HTERT RPE-1 (cell line): ENCODE results near the gene ADCY6.

Experiments used
- in situ Hi-C: fragments of 300-500 bp; cut with MboI; formaldehyde crosslinking; loops from 4 replicates; pipeline ENCODE4 v1.14.3; 2020; ENCODE audit warnings: low sequenced_read_pairs

Gene ADCY6

DNA sequence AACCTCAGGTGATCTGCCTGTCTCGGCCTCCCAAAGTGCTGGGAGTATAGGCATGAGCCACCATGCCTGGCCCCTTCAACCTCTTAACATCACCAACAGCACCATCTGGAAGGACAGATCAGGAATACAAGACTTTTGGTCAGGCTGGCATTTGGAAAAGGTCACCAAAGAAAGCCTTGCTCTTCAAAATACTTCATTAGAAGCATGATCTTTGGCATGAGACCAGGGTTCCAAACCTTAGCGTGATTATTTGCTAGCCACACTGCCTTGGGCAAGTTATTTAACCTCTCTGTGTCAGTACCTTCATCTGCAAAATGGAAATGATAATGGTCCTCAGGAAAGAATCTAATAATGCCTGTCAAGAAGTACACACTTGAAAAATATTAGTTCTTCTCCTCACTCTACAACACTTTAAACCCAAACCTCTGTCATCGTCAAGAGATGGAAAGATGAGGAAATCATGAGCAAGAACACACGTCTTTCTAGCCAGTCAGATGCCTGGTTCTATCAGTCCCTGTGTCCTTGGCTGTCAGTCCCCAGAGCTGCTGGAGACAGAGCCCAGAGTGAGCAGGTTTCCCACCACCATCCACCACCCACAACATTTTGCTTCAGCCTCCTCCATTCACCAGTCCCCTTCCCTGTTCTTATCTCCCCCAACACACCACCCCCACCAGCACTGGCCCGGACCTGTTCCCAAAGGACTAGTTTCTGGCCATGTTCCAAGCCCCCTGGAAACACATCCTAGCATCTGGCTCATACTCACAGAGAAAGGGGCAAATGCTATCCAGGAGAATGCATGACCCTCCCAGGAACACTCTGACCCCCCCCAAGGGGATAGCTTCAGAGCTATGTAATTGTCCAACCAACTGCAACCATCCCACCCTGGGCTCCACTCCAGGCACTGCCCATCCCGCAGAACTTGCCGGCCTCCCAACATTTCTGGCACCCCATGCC is 2.0 kb downstream of the ADCY6 start:
- in situ Hi-C loops: no loop called here

DNA sequence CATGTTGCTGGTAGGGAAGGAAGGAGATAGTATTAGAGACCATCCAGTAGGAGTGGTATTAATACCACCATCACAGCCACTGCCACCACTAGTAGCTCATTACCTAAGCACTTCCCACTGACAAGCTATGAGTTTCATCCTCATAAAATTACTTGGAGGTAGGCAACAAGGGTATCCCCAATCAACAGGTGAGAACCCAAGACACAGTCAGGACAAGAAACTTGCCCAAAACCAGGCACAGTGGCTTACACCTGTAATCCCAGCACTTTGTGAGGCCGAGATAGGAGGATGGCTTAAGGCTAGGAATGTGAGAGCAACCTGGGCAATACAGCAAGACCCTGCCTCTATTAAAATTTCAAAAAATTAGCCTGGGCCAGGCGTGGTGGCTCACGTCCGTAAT is 5.5 kb downstream of the ADCY6 start:
- in situ Hi-C loops: no loop called here

DNA sequence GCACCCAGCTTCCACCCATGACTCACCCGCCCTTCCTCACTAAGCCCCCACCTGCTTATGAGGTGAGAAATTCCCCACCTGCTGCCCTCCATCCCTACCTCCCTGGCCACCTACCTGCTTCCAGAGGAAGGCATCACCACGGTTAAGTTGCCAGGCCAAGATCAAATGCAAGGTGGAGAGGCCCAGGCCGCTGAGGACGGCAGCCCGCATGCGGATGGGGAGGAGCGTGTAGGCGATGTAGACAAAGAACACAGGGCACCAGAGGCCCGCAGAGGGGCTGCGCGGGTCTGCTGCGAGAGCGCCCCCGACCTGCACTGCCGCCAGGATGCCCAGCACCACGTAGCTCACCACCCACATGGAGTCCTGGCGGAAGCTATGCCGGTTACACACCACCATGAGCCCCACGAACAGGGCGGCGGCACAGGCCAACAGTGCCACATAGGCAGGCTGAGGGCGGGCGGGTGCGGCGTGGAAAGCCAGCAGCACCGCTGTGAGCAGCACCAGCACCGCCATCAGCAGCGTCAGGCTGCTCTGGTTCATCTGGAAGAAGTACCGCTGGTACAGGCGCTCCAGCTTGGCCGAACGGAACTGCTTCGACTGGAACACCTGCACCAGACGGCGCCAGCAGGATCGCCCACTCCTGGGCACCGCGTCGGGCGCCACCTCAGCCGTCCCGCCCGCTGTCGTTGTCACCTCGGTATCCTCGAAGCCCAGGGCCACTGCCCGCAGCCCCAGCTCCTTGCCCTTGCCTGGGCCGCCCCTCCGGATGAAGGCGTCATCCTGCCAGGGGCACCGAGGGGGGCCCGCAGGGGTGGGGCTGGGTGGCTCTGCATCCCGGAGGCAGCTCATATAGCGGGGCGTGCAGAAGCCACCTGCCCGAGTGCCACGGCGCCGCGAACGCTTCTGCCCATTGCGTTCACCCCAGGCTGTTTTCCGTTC is 6.2 kb downstream of the ADCY6 start:
- in situ Hi-C loops: no loop called here

DNA sequence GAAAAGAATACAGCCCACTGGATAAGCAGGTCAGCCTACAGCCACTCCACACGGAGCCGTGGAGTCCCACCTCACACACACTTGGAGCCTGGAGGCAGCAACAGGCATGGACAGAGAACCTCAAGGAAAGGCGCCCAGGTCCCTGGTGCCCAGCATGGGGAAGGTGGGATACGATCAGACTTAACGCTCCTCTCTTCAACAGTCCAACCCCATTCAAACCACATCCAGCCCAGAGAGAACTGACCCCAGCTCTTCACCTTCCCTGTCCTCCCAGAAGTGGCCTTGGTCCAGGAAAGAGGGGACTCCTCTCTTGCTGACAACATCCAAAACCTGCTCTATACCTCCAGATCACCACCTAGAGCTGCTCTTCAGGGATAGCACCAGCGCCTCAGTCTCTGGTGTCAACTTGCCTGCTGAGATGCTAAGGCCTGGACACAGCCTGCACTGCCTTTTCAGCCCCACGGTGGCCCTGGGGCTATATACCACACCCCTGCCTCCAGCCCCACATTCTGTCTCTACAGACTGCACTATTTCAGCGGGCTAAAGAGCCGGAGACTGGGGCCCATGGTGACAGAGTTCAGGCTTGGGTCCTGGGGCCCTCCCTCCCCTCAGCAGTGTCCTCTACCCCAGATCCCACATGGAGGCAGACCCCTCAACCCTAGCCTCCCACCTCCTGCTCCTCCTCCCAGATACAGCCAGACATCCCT is 7.0 kb downstream of the ADCY6 start:
- in situ Hi-C loops: no loop called here

DNA sequence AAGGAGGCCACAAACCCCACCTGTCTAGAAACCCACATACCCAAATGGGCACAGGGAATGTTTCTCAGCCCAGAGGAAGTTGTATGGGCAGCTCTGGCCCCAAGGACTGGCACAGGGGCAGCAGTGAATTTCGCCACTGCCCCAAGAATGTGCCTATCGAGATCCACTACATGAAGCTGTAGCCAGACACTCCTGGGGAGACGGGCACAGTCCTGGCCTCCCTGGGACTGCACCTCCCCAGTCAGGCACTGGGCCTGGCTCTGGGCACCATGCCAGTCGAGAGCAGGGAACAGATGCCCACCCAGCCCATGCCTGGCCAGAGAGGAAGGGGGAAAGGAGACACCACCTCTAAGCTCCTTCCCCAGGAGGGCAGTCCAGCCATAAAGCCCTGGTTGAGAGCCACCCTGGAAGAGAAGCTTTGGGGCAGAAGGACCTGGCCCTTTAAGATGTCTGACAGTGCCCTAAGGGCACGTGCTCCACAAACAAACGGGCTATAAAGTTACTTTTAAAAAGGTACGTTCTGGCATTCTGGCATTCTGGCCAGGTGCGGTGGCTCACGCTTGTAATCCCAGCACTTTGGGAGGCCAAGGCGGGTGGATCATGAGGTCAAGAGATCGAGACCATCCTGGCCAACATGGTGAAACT is 8.4 kb downstream of the ADCY6 start:
- in situ Hi-C loops: no loop called here

DNA sequence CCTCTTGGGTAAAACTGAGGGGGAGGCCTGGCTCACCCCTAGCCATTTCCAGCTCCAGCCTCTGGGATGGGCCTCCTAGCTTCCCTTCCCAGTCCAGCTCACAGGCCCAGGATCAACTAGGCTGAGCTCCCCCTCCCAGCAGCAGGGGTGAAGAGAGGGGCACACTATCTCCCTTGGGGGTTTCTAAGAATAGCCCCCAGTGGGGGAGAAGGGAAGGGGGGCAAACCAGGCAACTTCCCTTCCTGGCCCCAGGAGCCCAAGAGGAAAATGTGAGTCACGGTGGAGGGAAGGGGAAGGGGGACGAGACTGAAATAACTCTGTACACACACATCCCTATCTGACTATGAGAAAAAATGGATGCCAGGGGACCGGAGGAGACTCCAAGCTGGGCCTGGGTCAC is 9.0 kb downstream of the ADCY6 start:
- in situ Hi-C loops: no loop called here

DNA sequence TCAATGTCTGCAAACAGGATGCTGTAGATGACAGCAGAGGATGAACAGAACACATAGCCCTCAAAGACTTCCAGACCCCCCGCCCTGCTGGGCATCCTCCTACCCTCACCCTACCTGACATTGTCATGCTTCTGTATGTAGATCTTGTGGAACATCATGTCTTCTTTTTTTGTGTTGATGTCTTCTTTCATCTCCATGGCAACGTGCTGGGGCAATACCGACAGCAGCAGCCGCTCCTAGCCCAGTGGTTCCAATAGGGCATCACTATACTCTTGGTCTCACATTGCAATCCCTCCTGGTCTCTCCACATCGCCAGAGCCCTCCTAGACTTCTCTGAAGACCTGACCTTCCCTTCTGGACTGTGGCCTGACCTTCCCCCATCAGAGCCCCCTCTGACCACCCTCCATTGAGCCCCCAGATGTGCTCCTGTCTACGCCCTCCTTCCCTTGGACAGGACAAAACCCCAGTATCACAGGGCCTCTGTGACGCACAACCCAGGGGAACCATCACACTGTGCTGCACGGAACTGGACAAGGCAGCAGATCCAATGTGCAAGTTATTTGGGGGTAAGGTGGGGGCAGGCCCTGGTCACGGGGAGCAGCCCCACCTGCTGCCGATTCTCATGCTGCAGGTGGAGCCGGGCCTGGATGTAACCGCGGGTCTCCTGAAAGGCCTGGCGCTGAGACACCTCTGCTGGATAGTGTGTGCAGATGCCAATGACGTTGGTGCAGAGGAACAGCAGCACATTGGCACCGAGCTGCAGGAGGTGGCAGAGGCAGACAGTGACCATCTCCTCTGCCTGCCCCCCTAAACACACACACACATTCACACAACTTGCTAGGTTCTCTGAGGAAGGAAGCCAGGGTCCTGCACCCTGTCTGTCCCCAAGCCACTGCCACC is 11.1 kb downstream of the ADCY6 start:
- in situ Hi-C loops: no loop called here

DNA sequence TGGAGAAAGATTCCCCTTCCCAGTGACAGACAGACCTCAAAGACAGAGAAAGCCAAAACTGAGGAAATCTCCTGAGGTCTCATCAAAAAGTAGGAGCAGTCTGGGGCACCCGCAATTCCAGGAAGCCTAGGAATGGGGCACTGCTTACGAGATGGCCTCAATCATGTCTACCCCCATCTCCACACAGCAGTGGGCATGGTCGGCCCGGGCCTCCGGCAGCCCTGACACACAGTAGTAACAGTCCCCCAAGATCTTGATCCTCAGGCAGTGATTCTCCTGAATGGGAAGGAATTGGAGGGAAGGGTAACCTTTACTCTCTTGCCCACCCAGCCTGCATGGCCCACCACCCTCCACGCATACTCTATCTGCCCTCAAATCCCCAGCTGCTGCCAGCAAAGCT is 11.9 kb downstream of the ADCY6 start:
- in situ Hi-C loops: no loop called here

DNA sequence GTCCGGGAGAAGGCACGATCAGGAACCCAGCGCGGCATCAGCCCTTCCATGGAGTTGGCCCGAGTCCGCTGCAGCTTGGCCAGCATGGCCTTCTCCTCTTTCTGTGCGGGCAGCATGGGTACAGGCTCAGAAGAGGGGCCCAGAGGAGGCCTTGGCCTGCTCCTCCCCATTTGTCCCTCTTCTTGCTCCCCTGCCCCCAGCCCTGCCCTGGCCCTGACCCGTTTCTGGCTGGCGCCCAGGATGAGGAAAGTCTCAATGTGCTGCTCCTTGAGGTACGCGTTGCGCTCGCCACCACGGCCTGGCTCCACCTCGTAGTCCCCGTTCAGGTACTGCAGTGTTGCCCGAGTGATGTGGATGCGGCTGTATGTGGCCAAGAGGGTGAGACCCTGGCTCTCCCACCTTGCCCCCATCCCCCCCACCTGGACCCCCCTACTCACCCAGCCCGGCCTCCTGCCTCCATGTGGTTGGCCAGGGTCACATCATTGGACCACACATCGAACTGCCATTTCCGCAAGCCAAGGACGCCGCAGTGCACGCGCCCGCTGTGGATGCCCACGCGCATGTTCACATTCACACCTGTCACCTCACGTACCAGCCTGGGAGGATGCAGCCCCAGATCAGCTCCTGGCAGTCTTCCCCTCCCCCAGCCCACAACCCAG is 12.8 kb downstream of the ADCY6 start:
- in situ Hi-C loops: no loop called here

DNA sequence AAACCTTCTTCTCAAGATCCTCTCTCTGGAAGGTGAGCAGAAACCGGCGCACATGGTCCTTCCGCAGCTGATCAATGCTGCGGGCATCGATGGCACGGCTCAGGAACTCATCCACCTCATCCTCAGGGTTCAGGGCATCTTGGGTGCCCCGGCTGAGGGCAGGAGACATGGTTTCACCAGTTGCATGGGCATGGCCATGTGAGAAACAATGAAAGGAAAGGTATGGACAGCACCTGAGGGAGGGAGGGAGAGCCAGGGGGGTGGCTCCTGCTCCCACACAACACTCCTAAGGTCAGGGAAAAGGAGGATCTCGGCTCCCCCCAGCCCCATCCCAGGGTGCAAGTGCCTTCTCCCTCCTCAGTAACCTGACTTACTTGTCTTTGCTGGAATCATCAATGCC is 13.6 kb downstream of the ADCY6 start:
- in situ Hi-C loops: no loop called here

DNA sequence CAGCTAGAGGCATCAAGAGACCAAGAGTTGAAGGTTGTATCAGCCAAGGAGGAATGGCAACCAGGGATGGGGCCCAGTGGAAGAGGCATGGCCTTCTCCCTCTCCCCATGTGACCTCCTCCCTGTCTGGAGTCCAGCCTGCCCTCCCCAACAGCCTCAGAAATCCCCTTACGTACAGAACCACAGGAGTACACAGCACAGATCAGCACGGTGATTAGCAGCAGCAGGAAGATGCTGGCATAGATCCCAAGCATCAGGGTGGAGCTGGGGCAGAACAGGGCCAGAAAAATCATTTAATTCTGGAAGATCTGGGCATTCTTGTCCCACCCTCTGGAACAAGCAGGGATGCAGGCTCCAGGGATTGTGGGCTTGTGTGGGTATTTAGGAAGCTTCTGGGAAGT is 14.4 kb downstream of the ADCY6 start:
- in situ Hi-C loops: no loop called here

DNA sequence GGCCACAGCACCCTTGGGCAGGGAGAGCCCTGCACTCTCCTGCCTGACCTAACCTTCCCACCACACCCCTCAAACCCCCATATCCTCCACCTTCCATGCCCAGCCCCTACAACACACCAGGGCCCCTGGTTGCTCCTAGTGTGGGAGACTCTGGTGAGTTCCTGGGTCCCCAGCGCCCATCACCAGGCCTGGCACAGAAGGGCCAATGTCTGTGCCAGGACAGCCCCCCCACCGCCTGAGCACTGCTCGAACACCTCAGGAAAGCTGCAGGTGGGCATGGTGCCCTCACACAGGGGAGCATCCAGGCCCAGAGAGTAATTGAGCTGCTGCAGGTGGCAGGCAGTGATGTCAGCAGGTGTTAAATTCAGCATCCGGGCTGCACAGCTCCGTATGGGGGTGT is 15.2 kb downstream of the ADCY6 start:
- in situ Hi-C loops: no loop called here

DNA sequence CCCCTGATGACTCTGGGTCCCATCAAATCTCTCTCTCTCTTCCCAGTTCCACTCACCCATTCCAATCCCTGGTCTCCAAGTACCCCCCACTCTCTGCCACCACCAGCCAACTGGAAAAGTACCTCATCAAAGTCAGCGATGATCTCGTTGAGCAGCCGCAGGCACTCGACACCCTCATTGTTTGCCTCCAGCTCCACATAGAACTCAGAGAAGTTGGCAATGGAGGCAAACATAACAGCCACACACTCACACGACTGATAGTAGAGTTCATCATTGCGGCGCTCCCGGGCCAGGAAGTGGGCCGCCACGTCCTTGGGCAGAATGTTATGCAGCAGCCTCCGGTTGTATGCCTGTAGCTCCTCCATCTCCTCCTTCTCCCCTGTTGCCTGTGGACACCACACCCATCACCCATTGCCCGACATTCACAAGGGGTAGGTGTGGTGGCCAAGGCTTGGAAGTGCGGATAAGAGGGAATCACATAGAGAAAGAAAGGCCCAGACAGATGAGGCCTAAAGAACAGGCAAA is 17.2 kb downstream of the ADCY6 start:
- in situ Hi-C loops: no loop called here

DNA sequence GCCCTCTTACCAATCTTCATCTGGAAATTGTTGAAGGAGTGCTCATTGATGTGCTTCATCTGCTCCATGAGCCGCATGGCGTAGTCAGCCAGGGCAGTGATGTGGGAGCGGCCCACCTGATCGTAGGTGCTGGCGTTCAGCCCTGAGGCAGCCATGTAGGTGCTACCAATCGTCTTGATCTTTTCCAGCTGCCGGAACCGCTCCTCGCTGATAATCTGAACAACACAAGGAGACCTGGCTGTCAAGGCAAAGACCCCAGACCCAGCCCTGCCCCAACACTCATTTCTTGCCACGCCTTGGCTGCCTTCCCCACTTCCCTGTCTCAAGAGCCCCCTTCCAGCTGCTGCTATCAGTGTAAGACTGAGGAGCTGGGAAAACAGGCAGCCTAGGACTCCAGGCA is 18.1 kb downstream of the ADCY6 start:
- in situ Hi-C loops: no loop called here

DNA sequence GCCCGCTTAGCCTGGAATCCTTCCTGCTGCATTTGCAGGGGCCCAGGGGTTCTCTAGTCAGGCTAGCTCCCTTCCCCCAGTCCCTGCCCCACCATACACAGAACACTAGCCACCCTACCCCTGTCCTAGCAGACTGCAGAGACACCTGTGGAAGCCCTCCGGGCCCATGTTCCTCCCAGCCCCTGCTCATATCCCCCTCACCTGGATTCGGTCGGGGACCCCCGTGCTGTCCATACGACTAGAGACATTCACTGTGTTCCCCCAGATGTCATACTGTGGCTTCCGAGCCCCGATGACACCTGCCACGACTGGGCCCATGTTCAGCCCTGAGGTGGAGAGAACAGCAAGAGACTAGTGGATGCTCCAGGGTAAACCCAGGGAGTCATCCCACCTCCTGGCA is 20.2 kb downstream of the ADCY6 start:
- in situ Hi-C loops: no loop called here

DNA sequence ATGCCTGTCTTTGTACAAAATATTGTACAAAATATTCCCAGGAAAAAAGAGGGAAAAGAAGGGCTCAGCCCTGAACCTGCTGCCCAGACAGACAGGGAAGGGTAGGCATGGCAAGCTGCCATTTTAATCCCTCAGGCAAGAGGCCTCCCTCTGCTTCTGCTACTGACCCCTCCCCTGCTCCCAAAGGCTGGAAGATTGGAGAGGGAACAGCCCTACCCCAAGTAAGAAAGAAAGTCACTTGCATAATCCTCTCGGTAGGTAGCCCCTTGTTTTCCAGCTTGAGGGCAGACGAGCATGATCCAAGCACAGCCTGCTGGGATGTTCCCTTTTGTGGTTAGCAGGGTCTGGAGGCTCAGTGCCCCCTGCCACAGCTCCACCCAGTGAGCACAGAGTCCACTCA is 20.7 kb downstream of the ADCY6 start:
- in situ Hi-C loops: no loop called here

DNA sequence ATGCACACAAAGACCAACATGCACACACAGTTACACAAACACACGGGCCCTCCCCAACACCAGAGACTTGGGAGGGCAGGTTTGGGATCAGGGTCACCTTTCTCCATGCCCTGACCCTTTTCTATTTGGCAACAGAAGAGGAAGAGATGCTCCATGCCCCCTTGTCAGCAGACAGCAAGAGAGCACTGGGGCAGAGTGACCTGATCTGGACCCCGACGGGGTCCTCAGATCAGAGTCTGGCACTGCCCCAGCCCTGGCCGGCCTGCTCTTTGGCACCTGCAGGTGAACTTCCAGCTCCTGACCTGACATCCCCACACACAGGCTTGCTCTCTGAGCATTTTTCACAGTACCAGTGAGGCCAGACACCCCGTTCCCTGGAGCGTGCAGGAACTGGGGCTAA is 21.4 kb downstream of the ADCY6 start:
- in situ Hi-C loops: no loop called here

DNA sequence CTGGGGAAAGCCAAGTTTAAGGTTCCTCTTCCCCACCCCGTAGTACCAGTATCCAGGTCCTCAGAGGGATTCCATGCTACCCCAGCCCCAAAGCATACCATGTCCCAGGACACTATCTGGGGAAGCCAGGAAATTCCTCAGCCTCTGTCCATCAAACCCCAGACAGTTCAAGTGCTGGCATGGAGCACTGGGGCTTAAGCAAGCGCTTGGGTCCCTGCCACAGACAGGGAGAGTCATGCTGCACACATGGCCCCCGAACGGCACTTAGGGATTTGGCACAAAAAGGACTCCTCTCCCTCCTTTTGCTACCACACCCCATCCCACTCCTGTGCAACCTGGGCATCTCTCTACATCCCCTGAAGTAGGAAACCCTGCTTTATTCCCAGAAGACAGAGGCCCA is 21.8 kb downstream of the ADCY6 start:
- in situ Hi-C loops: no loop called here

DNA sequence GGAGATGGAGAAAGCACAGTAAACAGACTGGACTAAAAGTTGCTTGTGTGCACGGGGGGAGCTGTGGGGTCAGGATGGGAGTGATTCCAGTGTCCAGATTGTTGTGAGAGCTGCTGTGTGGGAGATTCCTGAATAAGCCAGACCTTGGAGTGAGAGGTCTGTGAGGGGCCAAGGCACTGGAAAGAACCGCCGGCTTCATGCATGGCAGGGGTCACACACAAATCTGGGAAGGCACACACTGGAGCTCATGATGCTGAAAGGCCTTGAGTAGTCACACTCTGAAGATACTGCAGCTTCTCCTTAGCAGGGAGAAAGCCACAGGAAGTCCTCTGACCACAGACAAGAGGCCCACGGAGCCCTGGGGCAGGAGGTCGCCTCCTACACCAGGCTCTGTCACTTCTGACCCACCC is 23.1 kb downstream of the ADCY6 start:
- in situ Hi-C loops: no loop called here
